HFF-Myc (cell line): ENCODE data around the gene PCDH17.

Source experiments
- DNase-seq: peaks from one replicate; pipeline ENCODE4 v3.0.0-alpha.2; 2011; ENCODE audit warnings: low read depth; ENCODE audit errors: extremely low read depth
- H3K4me3 ChIP-seq: replicated peaks from 2 replicates; pipeline ENCODE4 v1.5.1; 2011; ENCODE audit warnings: low read depth, mild to moderate bottlenecking, control low read depth, low read length
- CTCF ChIP-seq: IDR thresholded peaks from 2 replicates; pipeline ENCODE4 v1.5.1; 2012; ENCODE audit warnings: mild to moderate bottlenecking, low read depth, low read length, control low read depth; ENCODE audit errors: missing control alignments

The PCDH17 gene

GRCh38 chr13:57675526-57675925 lies 44.0 kb downstream of the PCDH17 start:
- no peak overlapping the region for H3K4me3 ChIP-seq
- no peak for TF ChIP-seq CTCF

GRCh38 chr13:57680609-57681008 lies 49.1 kb downstream of the PCDH17 start:
- no peak for TF ChIP-seq CTCF
- H3K4me3 ChIP-seq, result no peak overlapping the region
- DNase-seq, result no peak

More at GRCh38 chr13:57675526-57675925, 44.0 kb downstream of the PCDH17 start:
- no peak for DNase-seq

GRCh38 chr13:57682128-57682716 lies 50.7 kb downstream of the PCDH17 start:
- no peak for TF ChIP-seq CTCF
- DNase-seq, result no peak
- no peak overlapping the region for H3K4me3 ChIP-seq

GRCh38 chr13:57698851-57699250 lies 67.3 kb downstream of the PCDH17 start:
- TF ChIP-seq CTCF, result no peak
- DNase-seq, result no peak
- H3K4me3 ChIP-seq, result no peak overlapping the region

GRCh38 chr13:57704031-57704430 lies 72.5 kb downstream of the PCDH17 start:
- TF ChIP-seq CTCF, result no peak
- no peak overlapping the region for H3K4me3 ChIP-seq
- no peak for DNase-seq

GRCh38 chr13:57716295-57716694 lies 84.8 kb downstream of the PCDH17 start:
- no peak for TF ChIP-seq CTCF
- H3K4me3 ChIP-seq, result no peak overlapping the region
- DNase-seq, result no peak
